Measurements from ENCODE around the gene TTC33.
"Not testable (repeated sequence)": the region's sequence is repeated elsewhere in the genome, so short reads cannot be mapped to it uniquely, and the experiment has no call there.

TTC33 gene

DNA sequence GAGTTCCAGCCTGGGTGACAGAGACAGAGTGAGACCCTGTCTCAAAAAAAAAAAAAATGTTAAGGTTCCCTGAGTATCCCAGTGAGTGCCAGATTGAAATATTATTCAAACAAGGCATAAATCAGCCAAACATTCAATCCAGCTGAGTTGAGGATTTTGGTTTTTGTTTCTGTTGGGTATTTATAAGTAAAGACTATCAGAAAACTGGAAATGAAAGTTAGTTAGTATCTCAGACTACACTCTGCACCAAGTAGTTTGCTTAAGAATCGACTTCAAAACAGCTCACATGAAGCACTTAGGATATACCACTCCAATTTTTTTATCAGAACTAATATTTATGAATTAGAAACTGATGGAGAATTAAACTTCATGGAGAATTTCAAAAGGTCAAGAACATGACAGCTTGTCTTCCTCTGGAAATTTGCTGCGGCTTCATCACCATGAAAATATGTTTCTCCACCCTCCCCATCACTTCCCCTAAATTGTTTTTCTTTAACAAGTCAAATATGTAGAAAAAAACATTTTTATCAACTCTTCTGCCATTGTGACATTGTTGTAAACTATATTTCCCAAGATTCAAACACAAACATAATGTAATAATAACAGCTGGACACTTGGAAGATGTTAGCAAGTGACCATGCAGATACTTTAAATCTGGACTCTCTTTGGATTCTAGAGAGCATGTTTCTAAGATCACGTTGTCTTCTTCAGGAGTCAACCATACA is 186.1 kb downstream of the TTC33 start:
- no peaks in the 10 kb centered on the region for H3K4me1 ChIP-seq (ENCODE audit: insufficient read depth, low read length)
- no peak overlapping the region for H3K9ac ChIP-seq (ENCODE audit: low read depth, low read length)
- H3K36me3 ChIP-seq (ENCODE audit: insufficient read depth, low read length): no peaks in the 10 kb centered on the region
- H3K9me3 ChIP-seq (ENCODE audit: control insufficient read depth, insufficient read depth, low read length): no peaks in the 10 kb centered on the region

- H3K36me3 ChIP-seq (ENCODE audit: insufficient read depth, low read length): no peaks in the 10 kb centered on the region
- no peaks in the 10 kb centered on the region for H3K9me3 ChIP-seq (ENCODE audit: control insufficient read depth, insufficient read depth, low read length)
- H3K9ac ChIP-seq (ENCODE audit: low read depth, low read length): no peak overlapping the region
- H3K4me1 ChIP-seq (ENCODE audit: insufficient read depth, low read length): no peaks in the 10 kb centered on the region
These were observed 187.2 kb downstream of the TTC33 start for GRCh38 chr5:40568548-40568947.

- not testable (repeated sequence) for H3K9ac ChIP-seq (ENCODE audit: low read depth, low read length); H3K9me3 ChIP-seq (ENCODE audit: control insufficient read depth, insufficient read depth, low read length); H3K4me1 ChIP-seq (ENCODE audit: insufficient read depth, low read length); H3K36me3 ChIP-seq (ENCODE audit: insufficient read depth, low read length)
These were observed 192.6 kb downstream of the TTC33 start for GRCh38 chr5:40563173-40563572.

DNA sequence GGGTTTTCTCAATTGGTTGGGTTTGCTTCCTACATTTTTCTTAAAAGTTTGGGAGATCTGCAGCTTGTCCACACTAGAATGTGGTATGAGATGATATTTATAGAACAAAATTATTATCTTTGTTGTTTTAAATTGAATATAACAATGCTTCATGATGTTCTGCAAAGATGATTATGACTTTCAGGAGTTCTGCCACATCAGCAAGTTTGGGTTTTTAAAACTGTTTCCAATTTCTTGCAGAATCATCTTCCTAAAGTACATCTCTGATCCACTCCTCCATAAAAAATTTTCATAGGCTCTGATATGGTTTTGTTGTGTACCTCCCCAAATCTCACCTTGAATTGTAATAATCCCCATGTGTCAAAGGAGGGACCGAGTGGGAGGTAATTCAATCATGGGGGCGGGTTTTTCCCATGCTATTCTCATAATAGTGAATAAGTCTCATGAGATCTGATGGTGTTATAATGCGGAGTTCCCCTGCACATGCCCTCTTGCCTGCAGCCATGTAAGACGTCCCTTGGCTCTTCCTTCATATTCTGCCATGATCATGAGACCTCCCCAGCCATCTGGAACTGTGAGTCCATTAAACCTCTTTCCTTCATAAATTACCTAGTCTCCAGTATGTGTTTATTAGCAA is 195.2 kb downstream of the TTC33 start:
- H3K9me3 ChIP-seq (ENCODE audit: control insufficient read depth, insufficient read depth, low read length): no peaks in the 10 kb centered on the region
- H3K36me3 ChIP-seq (ENCODE audit: insufficient read depth, low read length): no peaks in the 10 kb centered on the region
- no peaks in the 10 kb centered on the region for H3K4me1 ChIP-seq (ENCODE audit: insufficient read depth, low read length)
- no peak overlapping the region for H3K9ac ChIP-seq (ENCODE audit: low read depth, low read length)

GRCh38 chr5:40559306-40559705 is 196.5 kb downstream of the TTC33 start:
- Histone ChIP-seq H3K9ac (ENCODE audit: low read depth, low read length) (no peak overlapping the region), H3K36me3 (ENCODE audit: insufficient read depth, low read length) (no peaks in the 10 kb centered on the region), H3K9me3 (ENCODE audit: control insufficient read depth, insufficient read depth, low read length) (no peaks in the 10 kb centered on the region), H3K4me1 (ENCODE audit: insufficient read depth, low read length) (no peaks in the 10 kb centered on the region)

DNA sequence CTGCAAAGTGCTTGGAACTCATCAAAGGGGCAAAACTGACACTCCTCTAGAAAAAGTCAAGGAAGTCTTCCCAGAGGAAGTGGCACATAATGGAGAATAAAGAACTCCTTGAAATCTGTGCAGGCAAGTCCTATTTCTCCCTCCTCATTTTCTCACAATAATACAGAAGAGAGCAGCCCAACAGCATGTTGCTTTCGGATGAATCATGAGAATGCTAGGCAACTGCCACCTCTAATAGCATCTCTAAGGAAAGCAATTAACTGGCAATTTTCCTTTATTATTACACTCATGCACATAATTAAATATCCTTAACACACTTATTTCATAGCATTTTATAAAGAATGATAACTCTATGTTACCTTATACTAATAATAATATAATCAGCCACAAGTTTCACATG is 198.3 kb downstream of the TTC33 start:
- Histone ChIP-seq H3K4me1 (ENCODE audit: insufficient read depth, low read length) (no peaks in the 10 kb centered on the region), H3K9me3 (ENCODE audit: control insufficient read depth, insufficient read depth, low read length) (no peaks in the 10 kb centered on the region), H3K36me3 (ENCODE audit: insufficient read depth, low read length) (no peaks in the 10 kb centered on the region), H3K9ac (ENCODE audit: low read depth, low read length) (no peak overlapping the region)

- no peak overlapping the region for H3K9ac ChIP-seq (ENCODE audit: low read depth, low read length)
- H3K36me3 ChIP-seq (ENCODE audit: insufficient read depth, low read length): no peaks in the 10 kb centered on the region
- no peaks in the 10 kb centered on the region for H3K9me3 ChIP-seq (ENCODE audit: control insufficient read depth, insufficient read depth, low read length)
- H3K4me1 ChIP-seq (ENCODE audit: insufficient read depth, low read length): no peaks in the 10 kb centered on the region
These were observed 198.9 kb downstream of the TTC33 start for GRCh38 chr5:40556811-40557210.

DNA sequence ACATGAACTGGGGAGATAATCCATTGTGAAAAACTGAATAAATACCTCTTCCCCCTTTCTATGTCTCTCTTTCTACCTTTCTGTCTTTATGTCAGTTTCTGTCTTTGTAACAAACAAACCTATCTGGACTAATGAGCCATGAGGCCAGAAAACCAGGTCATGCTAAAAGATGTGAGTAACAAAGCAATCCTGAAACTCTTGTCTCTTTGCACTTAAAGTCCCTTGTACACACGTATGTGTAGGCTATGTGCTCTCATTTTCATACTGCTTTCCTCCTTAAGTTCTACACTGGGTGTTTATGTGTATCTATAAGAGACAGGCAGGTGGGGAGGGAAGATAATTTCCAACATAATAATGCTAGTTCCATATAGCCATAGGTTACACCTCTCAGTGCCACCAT is 199.9 kb downstream of the TTC33 start:
- Histone ChIP-seq H3K36me3 (ENCODE audit: insufficient read depth, low read length) (no peaks in the 10 kb centered on the region), H3K9me3 (ENCODE audit: control insufficient read depth, insufficient read depth, low read length) (no peaks in the 10 kb centered on the region)

DNA sequence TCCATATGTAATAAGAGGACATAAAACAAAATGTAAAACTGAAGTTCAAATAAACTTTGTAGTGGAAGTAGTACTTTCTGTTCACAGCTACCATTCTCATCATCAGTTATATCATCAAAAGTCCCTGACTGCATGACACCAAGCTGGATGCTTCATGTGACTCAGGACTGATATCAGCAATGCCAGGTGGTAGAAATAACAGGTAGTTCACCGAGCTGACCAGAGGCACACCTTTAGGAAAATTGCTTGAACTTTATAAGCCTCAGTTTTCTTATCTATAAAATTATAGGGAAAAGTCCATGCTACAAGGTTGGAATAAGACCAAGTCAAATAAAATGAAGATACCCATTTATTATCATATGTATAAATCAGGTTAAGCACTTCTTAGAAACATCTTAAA is 200.9 kb downstream of the TTC33 start:
- Histone ChIP-seq H3K9ac (ENCODE audit: low read depth, low read length) (no peak overlapping the region), H3K36me3 (ENCODE audit: insufficient read depth, low read length) (no peaks in the 10 kb centered on the region), H3K4me1 (ENCODE audit: insufficient read depth, low read length) (no peaks in the 10 kb centered on the region), H3K9me3 (ENCODE audit: control insufficient read depth, insufficient read depth, low read length) (no peaks in the 10 kb centered on the region)

More for the DNA sequence above, 199.9 kb downstream of the TTC33 start:
- no peaks in the 10 kb centered on the region for H3K4me1 ChIP-seq (ENCODE audit: insufficient read depth, low read length)
- H3K9ac ChIP-seq (ENCODE audit: low read depth, low read length): no peak overlapping the region

- no peaks in the 10 kb centered on the region for H3K36me3 ChIP-seq (ENCODE audit: insufficient read depth, low read length)
- H3K9me3 ChIP-seq (ENCODE audit: control insufficient read depth, insufficient read depth, low read length): no peaks in the 10 kb centered on the region
- H3K4me1 ChIP-seq (ENCODE audit: insufficient read depth, low read length): no peaks in the 10 kb centered on the region
- no peak overlapping the region for H3K9ac ChIP-seq (ENCODE audit: low read depth, low read length)
These were observed 201.7 kb downstream of the TTC33 start for GRCh38 chr5:40554054-40554453.

GRCh38 chr5:40552981-40553380 is 202.8 kb downstream of the TTC33 start:
- Histone ChIP-seq H3K9me3 (ENCODE audit: control insufficient read depth, insufficient read depth, low read length) (no peaks in the 10 kb centered on the region), H3K4me1 (ENCODE audit: insufficient read depth, low read length) (no peaks in the 10 kb centered on the region), H3K9ac (ENCODE audit: low read depth, low read length) (no peak overlapping the region), H3K36me3 (ENCODE audit: insufficient read depth, low read length) (no peaks in the 10 kb centered on the region)

GRCh38 chr5:40551496-40552491 is 204.0 kb downstream of the TTC33 start:
- no peak overlapping the region for H3K9ac ChIP-seq (ENCODE audit: low read depth, low read length)
- no peaks in the 10 kb centered on the region for H3K36me3 ChIP-seq (ENCODE audit: insufficient read depth, low read length)
- no peaks in the 10 kb centered on the region for H3K9me3 ChIP-seq (ENCODE audit: control insufficient read depth, insufficient read depth, low read length)
- H3K4me1 ChIP-seq (ENCODE audit: insufficient read depth, low read length): no peaks in the 10 kb centered on the region

DNA sequence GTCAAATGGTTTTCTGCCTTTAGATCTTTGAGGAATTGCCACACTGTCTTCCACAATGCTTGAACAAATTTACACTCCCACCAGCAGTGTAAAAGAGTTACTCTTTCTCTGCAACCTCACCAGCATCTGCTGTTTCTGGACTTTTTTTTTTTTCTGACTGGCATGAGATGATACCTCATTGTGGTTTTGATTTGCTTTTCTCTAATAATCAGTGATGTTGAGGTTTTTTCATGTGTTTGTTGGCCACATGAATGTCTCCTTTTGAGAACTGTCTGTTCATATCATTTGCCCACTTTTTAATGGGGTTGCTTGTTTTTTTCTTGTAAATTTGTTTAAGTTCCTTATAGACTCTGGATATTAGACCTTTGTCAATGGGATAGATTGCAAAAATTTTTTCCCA is 205.3 kb downstream of the TTC33 start:
- Histone ChIP-seq H3K4me1 (ENCODE audit: insufficient read depth, low read length) (no peaks in the 10 kb centered on the region), H3K9ac (ENCODE audit: low read depth, low read length) (no peak overlapping the region), H3K9me3 (ENCODE audit: control insufficient read depth, insufficient read depth, low read length) (no peaks in the 10 kb centered on the region), H3K36me3 (ENCODE audit: insufficient read depth, low read length) (no peaks in the 10 kb centered on the region)

DNA sequence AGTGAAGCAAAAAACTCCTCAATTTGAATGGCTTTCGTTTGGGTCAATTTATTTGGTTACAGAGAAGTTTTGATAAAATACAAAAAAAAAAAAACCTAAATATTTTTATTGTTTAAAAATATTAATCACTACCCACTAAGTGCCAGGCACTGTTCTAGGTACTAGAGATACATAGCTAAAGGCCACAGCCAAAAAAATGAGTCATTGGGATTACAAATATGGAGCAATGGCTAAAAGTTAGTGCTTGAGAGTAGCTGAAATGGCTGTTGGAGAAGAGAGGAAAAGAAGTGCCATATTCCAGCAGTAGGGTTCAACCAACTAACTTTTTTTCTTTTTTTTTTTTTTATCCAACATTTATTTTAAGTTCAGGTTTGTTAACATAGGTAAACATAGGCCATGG is 206.1 kb downstream of the TTC33 start:
- no peaks in the 10 kb centered on the region for H3K9me3 ChIP-seq (ENCODE audit: control insufficient read depth, insufficient read depth, low read length)
- H3K4me1 ChIP-seq (ENCODE audit: insufficient read depth, low read length): no peaks in the 10 kb centered on the region
- H3K36me3 ChIP-seq (ENCODE audit: insufficient read depth, low read length): no peaks in the 10 kb centered on the region
- no peak overlapping the region for H3K9ac ChIP-seq (ENCODE audit: low read depth, low read length)
